HG03520 (cell line): Measurements from ENCODE around the gene GABRR2.
"Not testable (repeated sequence)": the region's sequence is repeated elsewhere in the genome, so short reads cannot be mapped to it uniquely, and the experiment has no call there.

Experiments
- ATAC-seq: cut with Tn5 transposase; IDR thresholded peaks from one replicate; pipeline ENCODE4 v1.9.1; 2021; ENCODE audit warnings: mild to moderate bottlenecking, moderate library complexity; ENCODE audit not compliant: unreplicated experiment

Gene GABRR2

DNA sequence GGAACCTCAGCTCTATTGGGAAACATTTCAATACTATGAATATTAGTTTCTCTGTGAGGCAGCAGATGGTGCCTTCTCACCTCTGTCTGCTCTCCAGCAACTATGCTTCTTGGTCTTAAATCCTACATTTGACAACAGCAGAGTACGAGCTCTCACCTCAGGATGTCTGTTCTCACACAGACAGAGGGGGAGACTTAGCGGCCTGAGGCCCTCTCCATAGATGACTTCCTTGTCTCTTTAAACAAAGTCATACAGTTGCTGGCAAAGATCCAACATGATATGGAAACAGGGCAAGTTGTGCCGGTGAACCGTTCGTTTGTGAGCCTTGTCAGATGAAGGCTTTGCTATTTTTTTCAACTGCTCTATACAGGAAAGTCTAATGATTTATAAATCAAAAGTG, 54.3 kb downstream of the GABRR2 start:
- ATAC-seq, result no peak

DNA sequence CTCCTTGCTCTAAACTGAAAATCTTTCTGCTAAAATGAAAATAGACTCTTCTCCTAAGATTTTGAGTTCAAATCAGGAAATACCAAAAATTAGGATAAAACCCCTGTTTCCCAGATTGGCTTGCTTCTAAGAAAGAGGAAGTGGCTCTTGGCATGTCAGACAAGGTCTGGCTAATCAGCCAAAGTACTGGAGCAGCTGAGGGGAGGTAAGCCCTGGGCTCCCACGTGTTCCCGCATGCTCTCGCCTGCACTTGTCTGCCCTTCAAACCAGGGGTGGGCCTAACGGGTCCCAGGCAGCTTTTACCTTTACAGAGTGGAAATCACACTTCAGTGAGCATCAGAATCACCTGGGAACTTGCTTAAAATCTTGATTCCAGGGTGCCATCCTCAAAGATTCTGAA, 54.8 kb downstream of the GABRR2 start:
- no peak for ATAC-seq

DNA sequence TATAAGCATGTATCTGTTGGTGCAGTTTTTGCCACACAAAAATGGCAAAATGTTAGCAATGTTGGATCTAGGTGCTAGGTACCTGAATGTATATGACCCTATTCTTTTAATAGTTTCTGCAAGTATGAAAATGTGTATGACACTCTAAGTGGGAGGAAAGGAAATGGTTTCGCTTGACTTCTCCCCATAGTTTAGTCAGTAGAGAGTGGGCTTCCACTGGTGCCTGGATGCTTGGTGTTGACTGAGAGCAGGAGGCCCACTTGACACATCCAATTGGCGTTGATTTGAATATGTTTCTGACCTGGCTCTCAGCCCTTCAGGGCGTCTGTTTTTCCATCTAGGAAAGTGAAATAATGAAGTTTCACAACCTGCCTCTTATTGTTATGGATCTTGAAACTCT, 56.2 kb downstream of the GABRR2 start:
- ATAC-seq, result peak; percentile 62

DNA sequence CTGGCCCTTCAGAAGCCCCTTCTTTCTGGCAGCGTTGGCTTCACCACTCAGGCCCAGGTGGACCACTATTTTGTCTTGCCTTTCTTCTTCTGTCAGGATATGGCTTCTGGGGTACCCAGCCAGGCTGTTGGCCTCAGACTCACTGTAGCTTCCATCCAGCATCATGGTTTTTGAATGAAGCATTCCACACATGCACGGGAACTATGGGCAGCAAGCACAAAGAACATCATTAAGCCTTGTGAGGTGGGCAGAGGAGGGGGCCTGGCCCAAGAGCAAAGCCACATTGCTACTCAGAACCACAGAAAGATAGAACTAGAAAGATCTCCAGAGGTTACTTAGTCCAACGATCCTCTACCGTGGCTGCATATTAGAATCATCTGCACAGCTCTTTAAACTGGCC, 57.3 kb downstream of the GABRR2 start:
- ATAC-seq, result no peak

DNA sequence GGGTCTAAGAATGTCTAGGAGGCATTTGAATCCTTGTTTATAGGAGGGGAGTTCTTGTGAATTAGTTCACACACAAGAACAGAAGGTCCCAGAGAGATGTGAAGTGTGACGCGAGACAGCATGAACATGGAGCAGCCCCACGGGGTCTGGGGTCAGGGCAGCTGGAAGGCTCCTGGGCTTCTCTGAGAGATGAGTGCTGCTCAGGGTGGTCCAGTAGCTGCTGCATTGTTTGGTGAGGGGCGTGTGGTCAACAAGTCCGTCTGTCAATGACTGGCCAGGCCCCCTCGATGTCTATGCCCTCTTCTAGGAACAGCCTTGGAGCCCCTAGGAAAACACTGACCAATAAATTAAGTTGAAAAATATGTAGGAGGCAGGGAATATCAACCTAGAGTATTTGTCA, 57.8 kb downstream of the GABRR2 start:
- ATAC-seq, result no peak

DNA sequence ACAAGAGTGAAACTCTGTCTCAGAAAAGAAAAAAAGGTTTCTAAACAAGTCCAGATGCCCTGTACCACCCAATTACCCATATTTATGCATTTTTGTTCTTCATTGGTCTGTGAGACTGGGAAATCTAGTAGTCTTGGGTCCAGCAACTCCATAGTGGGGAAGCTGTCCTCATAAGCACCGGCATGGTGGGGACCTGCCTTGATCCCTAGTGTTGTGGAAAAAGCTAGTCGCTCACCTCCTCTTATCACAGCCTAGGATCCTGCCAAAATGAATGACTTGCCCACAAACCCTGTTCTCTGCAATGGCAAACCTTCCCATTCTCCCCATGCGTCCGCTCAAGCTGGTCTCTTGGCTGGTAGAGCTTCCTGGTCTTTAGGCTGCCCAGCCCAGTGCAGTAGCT, 59.7 kb downstream of the GABRR2 start:
- ATAC-seq, result no peak

DNA sequence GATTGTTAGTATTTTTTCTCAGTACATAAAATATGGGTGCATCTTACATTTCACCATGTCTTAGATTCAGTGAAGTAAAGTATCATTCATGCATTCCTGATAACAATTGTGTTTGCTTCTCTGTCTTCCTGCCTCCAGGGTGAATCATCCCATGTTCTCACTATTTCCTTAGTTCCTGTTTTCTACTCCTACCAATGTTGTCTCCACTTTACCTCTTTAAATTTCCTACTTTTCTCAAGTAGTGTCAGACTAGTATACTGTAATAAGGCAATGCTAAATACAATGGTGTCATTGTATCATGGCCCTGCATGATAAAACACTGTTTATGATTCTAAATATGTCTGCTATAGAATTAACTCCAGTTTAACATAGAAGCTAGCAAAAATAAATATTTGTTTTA, 60.5 kb downstream of the GABRR2 start:
- no peak for ATAC-seq

DNA sequence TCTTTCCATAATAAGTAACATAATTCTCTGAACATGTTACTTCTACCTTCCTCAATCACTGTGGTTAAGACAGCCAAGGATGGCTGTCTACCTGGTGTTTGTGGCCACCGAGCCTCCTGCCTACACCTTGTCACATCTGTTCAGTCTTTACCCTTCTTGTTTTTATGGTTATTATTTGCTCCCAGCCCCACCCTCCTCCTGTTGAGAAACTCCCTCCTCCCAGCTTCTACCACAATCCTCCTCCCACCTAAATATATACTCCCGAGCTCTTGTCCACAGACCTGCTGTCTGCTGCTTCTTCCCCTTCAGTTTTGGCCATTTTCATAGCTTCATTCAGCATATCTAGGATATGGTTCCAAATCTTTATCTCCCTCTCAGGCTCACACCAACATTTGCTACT, 62.2 kb downstream of the GABRR2 start:
- no peak for ATAC-seq

DNA sequence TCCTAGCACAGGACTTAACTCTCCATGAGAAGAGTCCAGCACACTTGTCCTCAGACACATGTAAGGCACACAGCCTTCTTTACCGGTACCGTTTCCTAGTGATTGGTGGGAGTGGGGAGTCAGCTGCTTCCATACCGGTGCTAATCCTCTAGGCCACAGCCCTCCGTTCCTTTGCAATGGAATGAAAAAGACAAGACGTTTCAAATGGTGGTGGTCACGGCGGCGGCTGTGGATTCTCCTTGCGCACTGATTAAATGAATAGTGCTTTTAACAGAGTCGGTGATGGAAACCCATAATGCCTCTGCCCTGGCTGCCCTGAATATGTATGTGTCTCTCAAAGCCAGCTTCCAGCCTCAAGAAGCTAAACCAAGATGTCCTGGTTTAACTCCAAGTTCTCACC, 63.1 kb downstream of the GABRR2 start:
- no peak for ATAC-seq

DNA sequence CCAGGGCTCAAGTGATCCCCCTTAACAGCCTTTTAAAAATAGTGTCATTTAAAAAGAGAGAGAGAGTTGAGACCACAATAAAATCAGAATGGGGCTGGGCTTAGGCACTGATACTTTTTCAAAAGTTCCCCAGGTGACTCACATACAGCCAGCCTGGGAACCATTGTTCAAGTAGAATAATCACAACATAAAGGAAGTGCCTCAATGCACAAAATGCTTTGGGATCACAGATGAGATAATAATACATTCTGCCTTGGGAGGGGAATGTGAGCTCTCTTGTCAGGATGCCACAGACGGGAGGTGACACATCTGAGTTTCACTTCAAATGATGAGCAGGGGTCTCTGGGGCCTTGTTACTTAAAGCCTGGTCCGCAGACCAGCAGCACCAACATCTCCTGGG, 63.9 kb downstream of the GABRR2 start:
- ATAC-seq, result no peak

DNA sequence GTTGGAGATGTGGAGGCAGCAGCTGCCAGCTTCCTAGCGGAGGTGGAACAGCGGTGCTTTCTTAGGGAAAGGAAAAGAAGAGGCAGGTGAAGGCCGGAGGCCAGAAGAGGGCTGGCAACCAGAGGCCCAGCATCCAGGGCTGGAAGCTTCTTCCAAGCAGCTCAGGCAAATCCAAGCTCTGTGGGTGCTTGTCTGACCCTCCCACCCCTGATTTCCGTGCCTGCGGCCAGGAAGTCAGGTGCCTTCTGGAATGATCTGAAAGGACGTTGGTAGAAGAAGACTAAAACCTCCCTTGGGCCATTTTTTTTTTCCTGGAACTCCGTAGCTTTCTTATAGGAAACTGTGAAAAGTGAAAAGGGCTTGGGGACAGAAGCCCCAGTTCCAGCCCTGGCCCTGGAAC, 64.9 kb downstream of the GABRR2 start:
- no peak for ATAC-seq

DNA sequence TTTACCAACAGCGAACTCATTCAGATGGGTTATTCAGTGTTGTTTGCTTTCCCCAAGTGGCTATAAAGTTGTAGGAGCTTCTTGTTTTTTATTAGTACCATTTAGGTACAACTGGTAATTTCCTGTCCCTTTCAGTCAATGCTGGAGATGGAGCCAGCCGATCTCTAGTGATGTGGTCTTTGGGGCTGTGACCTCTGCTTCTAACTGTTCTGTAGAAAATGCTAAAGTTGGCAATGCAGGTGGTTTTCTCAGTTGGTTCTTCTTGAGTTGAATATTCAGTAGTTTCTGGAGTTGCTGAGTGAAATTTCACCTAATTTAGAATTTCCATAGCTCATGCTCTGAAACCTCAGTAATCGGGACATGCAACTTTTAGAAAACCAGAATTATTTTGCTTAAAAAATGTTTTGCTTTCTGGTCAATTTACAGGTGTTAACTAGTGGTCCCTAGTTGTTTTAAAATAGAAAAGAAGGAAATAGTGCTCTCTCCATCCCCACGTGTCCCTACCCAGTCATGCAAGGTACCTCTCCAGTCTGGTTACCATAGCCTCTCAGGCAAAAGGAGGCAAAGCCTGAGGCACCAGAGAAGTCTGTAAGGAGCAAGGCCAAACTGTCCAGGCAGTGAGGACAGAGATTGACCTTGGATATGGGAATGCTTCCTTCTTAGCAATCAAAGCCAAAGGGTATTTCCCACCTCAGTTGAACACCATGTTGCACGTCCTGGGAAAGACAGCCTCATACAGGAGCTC, 70.7 kb downstream of the GABRR2 start:
- ATAC-seq, result no peak

DNA sequence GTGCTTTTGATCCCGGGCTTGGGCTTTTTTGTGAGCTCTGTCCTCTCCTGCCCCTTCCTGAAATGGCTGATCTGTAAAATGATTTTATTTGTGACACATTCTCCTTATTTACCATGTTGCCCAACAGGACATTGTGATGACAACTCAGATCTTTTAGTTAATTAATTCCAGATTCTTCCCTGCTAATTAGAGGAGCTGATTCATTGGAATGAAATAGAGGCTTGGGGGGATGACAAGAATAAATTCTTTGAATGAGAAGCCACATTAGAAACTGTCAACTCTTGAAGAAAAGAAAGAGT, 71.8 kb downstream of the GABRR2 start:
- ATAC-seq, result no peak

DNA sequence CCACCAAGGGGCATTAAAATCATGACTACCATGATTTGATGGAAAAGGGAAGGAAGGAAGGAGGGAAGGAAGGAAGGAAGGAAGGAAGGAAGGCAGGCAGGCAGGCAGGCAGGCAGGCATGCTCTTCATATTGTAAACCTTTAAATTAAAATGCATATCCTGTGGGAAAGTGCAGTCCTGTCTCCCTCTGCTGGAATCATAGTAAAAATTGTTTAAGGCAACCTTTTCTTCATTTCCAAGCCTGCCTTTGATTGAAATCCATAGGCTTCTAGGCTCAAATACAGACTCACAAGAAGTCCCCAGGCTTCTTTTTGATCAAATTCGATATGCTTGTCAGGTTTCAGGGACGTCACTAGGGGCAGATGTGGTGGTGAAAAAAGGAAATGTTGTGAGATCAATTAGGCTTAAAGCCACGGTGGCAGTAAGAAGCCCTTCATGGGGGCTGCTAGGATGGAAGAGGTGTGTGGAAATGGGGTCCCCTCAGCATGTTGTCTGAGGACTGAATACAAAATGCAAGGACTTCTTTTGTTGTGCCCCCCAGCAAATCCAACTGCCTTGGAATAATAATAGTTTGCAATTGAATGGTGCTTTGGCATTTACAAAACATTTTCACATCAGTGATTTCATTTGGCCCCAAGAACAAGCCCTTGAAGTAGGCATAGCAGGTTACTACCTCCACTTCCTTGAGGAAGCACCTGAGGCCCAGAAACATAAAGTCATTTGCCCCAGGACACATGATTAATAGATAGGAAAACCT, 72.3 kb downstream of the GABRR2 start:
- no peak for ATAC-seq

DNA sequence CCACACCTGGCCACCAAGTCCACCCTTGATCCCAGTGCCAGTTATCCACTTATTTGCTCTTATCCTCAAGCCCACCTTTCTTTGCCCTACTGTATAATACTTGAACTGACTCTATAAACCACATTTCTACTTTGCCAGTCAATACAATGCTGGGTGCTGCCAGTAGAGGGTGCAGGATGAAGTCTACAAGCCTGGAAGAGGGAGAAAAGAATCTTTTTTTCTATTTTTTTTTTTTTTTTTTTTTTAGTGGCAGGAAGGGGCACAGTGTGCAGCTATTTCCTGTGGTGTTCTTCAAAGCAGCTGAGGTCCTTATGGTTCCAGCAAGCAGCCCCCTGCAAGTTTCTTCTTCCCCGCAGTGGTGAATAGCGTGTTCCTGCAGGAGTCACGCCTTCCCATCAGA, 75.8 kb downstream of the GABRR2 start:
- ATAC-seq, result no peak

DNA sequence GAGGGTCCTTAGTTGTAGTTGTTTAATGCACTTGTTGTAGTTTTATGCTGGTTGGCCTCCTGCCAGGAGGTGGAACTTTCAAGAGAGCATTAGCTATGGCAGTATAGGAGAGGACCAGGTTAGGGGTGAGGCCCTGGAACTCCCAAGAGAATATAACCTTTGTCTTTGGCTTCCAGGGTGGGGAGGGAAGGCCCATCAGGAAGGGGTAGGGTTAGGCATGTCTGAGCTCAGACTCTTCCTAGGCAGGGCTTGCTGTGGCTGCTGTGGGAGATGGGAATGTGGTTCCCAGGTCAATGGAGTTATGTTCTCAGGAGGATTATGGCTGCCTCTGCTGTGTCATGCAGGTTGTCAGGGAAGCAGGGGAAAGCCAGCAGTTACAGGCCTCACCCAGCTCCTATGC, 77.9 kb downstream of the GABRR2 start:
- no peak for ATAC-seq

DNA sequence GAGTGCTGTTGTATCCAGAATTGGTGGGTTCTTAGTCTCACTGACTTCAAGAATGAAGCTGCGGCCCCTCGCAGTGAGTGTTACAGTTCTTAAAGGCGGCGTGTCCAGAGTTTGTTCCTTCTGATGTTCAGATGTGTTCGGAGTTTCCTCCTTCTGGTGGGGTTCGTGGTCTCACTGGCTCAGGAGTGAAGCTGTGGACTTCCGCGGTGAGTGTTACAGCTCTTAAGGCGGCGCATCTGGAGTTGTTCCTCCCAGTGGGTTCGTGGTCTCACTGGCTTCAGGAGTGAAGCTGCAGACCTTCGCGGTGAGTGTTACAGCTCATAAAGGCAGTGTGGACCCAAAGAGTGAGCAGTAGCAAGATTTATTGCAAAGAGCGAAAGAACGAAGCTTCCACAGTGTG, 81.5 kb downstream of the GABRR2 start:
- ATAC-seq, result not testable (repeated sequence)

DNA sequence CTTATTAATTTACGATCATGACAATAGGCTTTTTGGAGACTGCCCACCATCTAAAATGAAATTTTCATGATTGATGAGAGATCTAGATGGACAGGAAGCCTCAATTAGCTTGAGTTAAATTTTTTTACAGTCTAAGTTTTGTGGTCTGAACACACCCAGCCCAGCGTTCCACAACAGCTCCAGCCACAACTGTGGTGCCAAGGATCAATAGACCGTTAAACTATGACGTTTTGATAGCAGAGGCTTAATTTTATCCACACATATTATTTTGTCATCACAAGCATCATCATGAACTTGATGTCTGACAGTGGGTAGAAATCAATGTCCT, 92.4 kb downstream of the GABRR2 start:
- ATAC-seq, result no peak

DNA sequence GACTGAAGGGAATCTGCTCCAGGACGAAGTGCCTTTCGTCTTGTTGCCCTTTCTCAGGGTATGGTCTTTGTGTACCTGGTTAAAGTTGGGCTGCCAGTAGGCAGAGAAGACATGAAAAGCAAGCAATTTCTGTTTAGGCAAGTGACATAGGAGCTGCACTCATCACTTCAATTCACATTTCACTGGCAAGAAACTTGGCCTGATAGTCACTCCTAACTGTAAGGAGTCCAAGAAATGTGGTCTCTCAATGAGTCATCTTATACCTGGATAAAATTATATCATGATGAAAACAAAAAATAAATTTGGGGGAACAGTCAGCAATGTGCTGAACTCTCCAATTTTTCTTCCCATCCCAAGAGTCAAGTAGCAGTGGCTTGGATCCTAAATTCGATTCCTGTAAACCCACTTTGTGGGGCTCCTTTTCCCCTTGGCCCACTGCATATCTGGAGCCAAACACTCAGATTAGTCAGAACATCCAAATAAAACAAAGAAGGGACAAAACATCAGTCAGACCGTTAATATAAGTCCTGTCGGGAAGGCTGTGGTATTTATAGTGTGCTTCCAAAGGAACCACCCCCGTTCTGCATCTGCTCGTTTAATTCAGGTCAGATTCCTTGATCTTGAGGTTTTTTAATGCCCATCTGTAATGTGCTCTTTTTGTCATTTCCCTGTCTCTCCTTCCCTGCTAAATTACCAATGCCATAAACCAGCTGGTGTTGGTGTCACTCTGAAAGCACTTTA, 93.0 kb downstream of the GABRR2 start:
- ATAC-seq, result no peak

DNA sequence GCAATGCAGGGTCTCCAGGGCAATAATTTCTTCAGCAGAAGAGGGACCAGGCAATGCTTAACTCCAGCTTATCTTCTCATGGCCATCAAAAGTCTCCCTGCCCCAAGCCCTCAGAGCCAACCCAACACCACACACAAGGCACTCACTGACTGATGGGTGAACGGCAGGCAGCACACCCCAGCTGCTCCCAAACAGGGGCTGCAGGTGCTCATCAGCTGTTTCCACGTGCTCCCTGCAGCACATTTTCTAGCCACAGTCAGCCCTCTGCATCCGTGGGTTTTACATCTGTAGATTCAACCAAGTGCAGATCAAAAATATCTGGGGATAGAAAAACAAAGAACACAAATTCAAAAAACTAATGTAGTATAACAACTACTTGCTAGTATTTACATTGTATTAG, 94.0 kb downstream of the GABRR2 start:
- no peak for ATAC-seq

DNA sequence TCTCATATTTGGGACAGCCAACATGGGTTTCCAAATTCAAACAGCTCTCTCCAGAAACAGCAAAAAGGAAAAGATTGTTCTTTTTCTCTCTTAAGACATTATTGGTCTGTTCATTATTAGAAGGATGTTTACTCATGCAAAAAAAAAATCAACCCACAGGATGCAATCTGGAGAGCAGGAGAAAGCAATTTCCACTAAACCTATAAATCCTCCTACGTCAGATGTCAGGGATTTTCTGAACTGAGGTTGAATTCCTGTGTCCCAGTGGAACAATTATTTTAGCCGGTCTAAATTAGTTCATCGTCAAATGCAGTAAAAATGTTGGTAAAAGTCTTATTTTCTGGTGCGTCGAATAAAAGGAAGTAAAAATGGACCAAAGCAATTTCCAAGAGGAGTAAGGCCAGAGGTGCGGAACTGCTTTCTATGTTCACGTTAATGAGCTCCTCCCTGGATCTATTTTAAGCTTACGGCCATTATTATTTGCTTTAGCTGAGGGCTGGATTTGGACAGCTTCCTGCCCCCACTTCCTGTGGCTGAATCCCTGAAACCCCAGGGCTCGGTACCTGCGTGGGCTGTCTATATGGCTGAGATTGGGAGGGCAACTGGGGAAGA, 97.7 kb downstream of the GABRR2 start, which contains the start of gene GABRR1:
Gene GABRR1, minus strand, starts transcription at position 60 of the 612 bp plus-strand sequence. Its CDS starts 36 bp downstream, at position 24.
- no peak for ATAC-seq

DNA sequence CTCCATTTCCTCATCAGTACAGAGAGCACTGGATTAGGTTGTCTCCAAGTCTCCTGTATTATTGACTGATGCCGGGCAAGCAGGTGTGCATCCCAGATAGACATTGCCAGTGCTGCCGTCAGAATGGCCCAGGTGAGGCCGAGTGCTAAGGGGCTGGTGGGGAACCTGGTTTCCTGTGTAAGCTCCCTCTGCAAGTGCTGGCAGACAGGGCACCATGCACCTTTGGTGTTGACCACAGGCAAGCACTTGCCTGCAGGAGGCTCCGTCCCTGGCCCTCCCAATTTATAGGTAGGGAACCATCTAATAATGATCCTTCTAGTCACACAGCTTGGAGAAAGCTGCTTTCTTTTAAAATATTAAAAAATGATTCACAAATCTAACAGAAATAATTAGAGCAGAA, 98.7 kb downstream of the GABRR2 start:
- no peak for ATAC-seq
